Stimulated activated naive CD8-positive, alpha-beta T cell treated with anti-CD3 and anti-CD28 coated beads, Interleukin-15, Interleukin-2, amounts not matched to agents 100 U/mL and 50 U/mL, for 24 hours (primary cell): ENCODE data around the gene DEFB112.

Experiments
- ATAC-seq: fragments of 150-1000 bp; cut with Tn5 transposase; one replicate; pipeline ENCODE4 v1.10.0; 2021
- DNase-seq: peaks from one replicate; pipeline ENCODE4 v3.0.0; 2021

Gene DEFB112, protein sequence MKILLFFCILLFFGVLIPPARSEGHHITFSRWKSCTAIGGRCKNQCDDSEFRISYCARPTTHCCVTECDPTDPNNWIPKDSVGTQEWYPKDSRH

DNA sequence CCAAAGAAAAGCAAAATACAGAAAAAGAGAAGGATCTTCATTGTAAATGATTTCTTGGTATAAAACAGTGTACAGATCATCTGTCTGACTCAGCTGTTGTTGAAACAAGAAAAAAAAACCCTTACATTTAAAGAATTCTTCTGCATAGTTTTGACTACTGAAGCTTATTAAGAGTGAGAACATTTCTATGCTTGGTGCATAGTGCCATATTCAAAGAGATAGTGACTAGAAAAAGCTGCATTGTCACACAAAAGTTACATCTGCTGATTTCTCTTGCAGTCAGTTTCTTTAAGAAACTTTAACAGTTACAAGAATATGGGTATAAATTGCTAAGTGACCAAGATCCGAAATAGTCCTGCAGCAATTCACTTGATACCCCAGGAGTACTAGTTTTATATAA, at the start of gene DEFB112:
Gene DEFB112 (minus strand): TSS at position 101 of the 400 bp plus-strand sequence. CDS start 60 bp downstream, at position 41.
- DNase-seq, result no peak
- no peak for ATAC-seq

DNA sequence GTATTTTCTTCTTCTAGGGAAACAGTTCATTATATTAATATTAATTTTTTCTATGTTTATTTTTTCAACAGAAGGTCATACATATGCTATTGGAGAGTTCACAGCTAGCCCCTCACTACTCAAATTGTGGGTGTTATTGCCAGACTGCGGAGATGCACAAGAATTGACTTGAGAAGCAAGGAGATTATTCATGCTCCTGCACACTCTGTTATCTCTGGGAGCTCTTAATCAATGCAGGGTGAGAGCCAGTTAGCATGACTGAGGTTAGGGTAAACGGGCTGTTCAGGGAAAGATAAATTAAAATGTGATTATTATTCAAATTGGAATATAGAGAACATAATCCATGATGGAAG, 48.9 kb upstream of the DEFB112 start:
- ATAC-seq, result no peak
- DNase-seq, result no peak

DNA sequence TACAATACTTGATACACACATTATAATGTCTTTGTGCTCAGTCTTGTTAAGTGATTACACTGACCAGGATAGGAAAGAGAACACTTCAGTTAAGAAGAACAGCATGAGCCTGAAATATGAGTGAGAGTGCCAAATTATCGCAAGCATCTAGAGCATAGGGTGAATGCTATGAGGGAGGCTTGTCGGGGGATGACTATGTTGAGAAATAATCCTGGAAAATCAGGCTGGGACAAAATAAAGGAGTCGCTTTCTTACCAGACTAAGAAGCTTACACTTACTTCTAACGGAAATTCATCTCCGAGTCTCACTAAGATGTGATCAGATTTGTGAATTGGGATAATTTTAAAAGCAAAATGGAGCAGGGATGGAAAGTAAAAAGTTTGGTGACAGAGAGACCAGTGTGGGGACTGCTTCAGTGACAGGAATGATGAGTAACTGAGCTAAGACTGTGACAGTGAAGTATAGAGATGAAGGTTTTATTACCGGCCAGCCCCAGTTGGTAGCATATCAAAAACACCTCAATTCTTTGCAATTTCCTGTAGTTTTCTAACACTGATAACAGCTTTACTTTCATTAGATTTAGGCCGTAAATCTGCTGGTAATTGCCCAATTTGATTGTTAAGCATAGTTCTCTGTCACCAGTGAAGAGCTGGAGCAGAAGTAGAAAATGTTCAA, 48.4 kb upstream of the DEFB112 start:
- no peak for ATAC-seq

DNA sequence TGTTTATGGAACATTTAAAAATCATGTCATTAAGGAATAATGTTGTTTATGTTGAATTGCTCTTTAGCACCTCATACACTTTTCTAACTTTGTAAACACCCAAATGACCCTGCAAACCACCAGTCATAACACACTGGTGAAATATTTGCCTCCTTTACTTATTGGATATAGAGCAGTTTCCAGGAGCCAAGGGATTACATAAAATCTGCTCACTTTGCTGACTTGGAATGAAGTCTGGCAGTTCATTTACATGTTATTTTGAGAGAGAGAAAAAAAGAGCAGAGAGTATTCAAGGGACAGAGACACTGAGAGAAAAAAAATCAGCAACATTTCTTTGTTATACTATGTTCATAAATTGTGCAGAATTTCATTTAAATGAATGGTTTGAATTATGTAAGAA, 46.6 kb upstream of the DEFB112 start:
- no peak for DNase-seq
- no peak for ATAC-seq

More for the DNA sequence above, 48.4 kb upstream of the DEFB112 start:
- no peak for DNase-seq

GRCh38 chr6:50093938-50094272, 44.2 kb upstream of the DEFB112 start:
- ATAC-seq (no peak), DNase-seq (no peak)

DNA sequence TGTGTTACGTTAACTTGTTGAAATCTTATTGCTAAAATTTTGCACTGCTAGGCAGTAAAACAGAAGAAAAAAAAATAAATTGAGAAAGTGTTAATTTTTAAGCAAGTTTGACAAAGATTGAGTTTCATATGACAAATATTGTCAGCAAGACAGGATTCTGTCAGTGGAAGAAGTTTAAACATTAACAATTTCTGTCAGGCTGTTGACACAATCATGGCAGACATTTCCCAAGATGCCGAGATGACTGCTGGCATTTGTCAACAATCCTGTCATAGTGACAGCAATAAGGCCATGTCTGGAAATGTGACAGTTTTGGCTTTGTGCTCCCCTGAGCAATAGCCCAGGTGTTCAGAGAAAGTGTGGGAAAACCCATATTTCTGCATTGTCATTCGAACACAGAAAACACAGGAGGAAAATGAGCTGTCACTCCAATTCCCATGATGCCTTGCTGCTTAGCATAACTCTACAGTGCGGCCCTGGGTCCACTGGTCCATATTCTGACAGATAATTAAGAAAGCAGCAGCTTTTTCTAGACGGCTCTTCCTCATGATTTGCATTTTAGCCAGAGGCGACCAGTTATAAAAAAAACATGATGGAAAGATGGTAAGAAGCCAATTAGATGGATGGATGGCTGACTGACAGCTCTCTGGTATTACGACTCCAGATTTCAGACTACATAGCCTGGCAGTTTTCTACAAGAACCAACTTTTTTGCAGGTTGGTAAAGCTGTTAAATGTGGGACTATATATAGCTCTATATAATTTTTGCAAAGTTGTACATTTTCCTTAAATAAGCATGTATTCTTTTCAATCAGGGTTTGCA, 43.6 kb upstream of the DEFB112 start:
- ATAC-seq (no peak), DNase-seq (no peak)

DNA sequence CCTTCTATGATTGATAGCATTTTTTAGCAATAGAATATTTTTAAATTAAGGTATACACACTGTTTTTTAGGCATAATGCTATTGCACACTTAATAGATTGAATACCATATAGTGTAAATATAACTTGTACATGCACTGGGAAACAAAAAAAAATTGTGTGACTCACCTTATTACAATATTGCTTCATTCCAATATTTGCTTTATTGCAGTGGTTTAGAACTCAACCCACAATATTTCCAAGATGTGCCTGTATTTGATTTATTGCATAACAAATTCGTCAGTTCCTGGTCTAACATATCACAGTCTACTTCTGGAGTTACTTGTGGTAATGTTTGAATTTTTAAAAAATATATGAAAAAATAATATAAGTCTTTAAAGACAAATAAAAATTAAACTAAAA, 41.9 kb upstream of the DEFB112 start:
- no peak for DNase-seq
- ATAC-seq, result no peak

- no peak for ATAC-seq
These were observed 40.2 kb upstream of the DEFB112 start for GRCh38 chr6:50089911-50090310.

GRCh38 chr6:50087231-50087954, 37.7 kb upstream of the DEFB112 start:
- ATAC-seq (no peak), DNase-seq (no peak)

More at GRCh38 chr6:50089911-50090310, 40.2 kb upstream of the DEFB112 start:
- no peak for DNase-seq

DNA sequence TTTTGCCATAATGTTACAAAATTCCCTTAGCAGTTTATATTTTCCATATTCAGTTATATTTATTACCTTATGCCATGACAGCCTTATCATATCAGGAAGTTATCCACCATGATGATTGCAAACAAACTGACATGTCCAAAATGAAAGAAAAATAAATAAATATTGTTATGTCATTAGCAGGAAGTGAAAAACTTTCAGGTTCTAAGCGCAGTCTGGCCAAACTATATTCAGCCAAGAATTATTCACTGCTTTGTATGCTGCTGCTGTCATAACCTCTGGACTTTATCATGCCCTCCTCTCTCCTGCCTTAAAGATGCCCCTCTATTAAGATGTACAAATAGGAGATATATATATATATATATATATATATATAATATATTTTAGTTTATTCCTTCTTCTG, 27.7 kb upstream of the DEFB112 start:
- DNase-seq (no peak), ATAC-seq (no peak)

DNA sequence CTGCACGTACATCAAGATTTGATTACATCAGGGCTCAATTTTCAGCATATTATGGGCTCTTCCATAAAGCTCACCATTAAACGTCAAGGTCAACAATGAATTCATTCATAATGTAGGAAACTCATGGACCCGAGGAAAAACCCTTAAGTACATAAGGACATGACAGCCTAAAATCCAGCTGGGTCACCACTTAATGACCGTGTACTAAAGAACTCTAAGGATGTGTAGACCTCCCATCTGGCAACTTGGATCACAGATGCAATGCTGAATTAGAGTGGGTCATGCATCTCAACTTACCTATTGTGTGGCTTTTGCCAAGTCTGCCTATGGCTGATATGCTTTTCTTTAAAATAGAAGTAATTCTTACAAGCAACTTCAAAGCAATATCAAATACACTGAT, 26.7 kb upstream of the DEFB112 start:
- DNase-seq (no peak), ATAC-seq (no peak)

- ATAC-seq, result no peak
- DNase-seq, result no peak
These were observed 22.2 kb upstream of the DEFB112 start for GRCh38 chr6:50071921-50072320.

GRCh38 chr6:50070101-50070500, 20.4 kb upstream of the DEFB112 start:
- DNase-seq, result no peak

GRCh38 chr6:50062051-50062450, 12.3 kb upstream of the DEFB112 start:
- no peak for ATAC-seq
- no peak for DNase-seq

More at GRCh38 chr6:50070101-50070500, 20.4 kb upstream of the DEFB112 start:
- no peak for ATAC-seq

DNA sequence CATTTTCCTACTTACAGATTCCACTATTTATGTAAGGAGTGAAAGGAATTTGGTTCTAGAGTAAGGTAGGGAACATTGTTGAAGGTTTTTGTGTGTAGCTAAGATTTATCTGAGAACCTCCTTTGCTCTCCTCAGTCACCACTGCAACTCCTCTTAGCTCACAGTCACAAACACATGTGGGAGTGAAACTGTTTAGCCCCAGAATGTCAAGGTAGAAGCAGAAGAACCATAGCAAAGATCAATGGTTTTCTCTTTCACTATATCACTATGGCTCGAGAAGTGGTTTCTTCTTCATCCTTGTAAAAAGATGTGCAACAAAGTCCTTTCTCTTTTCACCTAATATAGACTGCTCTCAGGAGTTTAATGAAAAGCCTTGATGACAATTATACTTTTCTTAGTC, 6.5 kb upstream of the DEFB112 start:
- no peak for DNase-seq
- no peak for ATAC-seq

DNA sequence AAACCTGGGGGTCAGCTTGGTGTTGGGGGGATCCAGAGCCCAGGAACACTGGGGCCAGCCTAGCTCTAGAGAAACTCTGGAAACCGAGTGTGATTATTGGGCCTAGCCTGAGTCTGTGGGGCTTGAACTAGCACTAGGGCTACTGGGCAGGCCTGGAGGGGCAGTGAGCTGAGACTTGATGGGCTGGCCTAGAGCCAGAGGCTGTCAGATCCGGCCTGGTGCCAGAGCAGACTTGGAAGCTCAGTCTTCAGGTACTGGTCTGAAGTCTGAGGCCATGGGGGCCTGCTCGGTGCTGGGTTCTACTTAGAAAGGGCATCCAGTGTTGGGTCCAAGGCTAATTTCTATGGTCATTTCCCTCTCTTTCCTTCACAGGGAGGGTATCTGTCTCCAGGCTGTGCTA, 2.7 kb downstream of the DEFB112 start:
- ATAC-seq (no peak), DNase-seq (no peak)

- ATAC-seq, result no peak
- no peak for DNase-seq
These were observed 18.8 kb downstream of the DEFB112 start for GRCh38 chr6:50030777-50031562.

- ATAC-seq (no peak), DNase-seq (no peak)
These were observed 19.4 kb downstream of the DEFB112 start for GRCh38 chr6:50030350-50030749.

- DNase-seq (no peak), ATAC-seq (no peak)
These were observed 24.5 kb downstream of the DEFB112 start for GRCh38 chr6:50025258-50025657.

- DNase-seq (no peak), ATAC-seq (no peak)
These were observed 27.8 kb downstream of the DEFB112 start, which contains the start of gene DEFB110 for GRCh38 chr6:50021894-50022293. DEFB110 (minus strand) TSS chr6:50021994; CDS start chr6:50021935, 59 bp downstream.

- DNase-seq (no peak), ATAC-seq (no peak)
These were observed 41.9 kb downstream of the DEFB112 start for GRCh38 chr6:50007819-50008218.

- no peak for ATAC-seq
- no peak for DNase-seq
These were observed 46.6 kb downstream of the DEFB112 start for GRCh38 chr6:50003139-50003538.
